ENCODE data around the gene TRIM22.
"Not testable (repeated sequence)": the region's sequence is repeated elsewhere in the genome, so short reads cannot be mapped to it uniquely, and the experiment has no call there.

The TRIM22 gene

DNA sequence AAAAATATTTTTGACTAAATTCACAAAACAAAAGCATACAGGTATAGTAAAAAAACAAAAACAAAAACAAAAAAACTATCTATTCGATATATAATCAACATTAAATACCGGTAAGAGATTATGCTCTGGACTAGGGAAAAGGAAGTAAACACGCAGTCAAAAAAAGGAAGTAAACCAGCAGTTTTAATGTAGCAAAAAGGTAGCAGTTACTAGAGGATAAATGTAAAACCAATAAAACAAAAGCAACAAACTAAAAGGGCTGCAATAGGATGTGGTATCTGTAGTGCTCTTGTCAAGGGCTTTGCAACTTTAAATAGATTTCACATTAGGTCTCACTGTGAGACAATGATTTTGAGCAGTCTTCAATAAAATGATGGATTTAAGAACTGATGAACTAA lies 2.4 kb downstream of the TRIM22 start:
- DNase-seq, result no peak

DNA sequence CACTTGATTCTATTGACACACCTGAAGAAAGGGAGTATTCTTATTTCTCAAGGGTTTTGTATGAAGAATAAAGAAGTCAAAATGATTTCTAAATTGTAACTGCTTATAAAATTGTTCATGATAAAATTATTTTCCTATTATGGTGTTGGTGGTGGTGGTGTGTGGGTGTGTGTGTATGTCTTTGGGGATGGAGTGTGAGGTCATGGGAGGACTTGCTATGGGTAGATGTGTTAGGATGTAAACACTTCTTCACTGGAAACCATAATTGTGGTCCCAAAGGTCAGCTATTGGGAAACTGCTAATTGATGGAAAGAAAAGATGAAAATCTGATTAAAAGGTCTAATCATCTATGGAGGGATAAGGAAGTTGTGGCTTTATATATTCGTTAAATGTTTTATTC lies 5.1 kb downstream of the TRIM22 start:
- no peak for DNase-seq

DNA sequence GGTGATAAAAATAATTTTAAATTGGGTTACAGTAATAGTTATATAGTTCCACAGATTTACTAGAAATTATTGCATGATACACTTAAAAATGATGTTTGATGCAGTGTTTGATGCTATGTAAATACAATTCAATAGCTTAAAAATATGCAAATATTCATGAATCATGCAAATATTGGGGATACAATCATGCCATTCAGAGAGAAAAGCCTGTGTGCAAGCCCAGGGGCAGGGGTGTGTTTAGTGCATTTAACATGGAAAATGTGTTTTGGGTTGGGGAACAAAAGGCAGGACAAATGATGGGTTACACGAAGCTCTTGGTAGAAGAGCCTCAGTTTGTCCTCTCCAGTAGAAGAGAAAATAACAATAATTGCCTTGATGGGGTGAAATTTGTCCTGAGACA lies 6.0 kb downstream of the TRIM22 start:
- DNase-seq, result no peak

DNA sequence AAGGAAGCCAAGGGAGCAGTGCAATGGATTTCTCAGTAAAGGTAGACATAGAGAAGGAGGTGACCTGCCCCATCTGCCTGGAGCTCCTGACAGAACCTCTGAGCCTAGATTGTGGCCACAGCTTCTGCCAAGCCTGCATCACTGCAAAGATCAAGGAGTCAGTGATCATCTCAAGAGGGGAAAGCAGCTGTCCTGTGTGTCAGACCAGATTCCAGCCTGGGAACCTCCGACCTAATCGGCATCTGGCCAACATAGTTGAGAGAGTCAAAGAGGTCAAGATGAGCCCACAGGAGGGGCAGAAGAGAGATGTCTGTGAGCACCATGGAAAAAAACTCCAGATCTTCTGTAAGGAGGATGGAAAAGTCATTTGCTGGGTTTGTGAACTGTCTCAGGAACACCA lies 6.6 kb downstream of the TRIM22 start:
- DNase-seq, result no peak

DNA sequence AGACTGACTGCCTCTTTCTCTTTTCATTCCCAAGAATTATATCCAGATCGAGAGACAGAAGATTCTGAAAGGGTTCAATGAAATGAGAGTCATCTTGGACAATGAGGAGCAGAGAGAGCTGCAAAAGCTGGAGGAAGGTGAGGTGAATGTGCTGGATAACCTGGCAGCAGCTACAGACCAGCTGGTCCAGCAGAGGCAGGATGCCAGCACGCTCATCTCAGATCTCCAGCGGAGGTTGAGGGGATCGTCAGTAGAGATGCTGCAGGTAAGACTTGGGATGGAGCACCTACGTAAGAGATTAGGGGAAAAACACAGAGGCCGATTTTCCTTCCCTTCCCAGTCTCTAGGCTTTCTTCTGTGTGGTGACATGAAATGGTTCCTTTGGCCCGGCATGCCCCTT lies 8.7 kb downstream of the TRIM22 start:
- DNase-seq, result no peak

DNA sequence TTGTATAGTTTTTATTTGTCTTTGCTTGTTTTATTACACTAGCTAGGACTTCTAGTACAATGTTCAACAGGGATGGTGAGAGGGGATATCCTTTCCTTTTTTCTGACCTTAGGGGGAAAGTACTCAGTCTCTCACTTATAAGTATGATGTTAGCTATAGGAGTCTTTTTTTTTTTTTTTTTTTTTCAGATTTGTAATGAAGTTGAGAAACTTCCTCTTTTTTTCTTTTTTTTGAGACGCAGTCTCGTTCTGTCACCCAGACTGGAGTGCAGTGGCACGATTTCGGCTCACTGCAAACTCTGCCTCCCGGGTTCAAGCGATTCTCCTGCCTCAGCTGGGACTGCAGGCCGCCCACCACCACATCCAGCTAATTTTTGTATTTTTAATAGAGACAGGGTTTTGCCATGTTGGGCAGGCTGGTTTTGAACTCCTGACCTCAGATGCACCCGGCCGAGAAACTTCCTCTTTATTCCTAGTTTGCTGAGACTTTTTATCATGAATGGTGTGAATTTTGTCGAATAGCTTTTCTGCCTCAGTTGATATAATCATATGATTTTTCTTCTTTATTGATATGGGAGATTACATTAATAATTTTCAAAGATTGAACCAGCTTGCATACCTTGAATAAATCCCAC lies 10.9 kb downstream of the TRIM22 start:
- no peak for DNase-seq

DNA sequence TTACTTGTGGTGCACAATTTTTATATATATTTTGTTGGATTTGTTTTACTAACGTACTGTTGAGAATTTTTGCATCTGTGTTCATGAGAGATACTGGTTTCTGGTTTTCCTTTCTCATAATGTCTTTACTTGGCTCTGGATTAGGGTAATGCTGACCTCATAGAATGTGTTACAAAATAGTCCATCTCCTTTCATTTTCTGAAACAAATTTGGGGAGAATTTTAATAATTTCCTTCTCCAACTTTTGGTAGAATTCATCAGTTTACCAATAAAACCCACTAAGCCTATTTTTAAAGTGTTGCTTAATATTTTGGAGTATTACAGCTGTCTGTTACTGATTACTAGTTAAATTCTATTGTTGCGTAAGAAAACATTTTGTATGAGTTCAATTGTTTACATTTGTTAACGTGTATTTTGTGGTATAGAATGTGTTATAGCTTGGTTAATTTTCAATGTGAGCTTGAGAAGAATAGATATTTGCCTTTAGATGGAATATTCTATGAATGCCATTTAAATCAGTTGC lies 11.5 kb downstream of the TRIM22 start:
- no peak for DNase-seq

DNA sequence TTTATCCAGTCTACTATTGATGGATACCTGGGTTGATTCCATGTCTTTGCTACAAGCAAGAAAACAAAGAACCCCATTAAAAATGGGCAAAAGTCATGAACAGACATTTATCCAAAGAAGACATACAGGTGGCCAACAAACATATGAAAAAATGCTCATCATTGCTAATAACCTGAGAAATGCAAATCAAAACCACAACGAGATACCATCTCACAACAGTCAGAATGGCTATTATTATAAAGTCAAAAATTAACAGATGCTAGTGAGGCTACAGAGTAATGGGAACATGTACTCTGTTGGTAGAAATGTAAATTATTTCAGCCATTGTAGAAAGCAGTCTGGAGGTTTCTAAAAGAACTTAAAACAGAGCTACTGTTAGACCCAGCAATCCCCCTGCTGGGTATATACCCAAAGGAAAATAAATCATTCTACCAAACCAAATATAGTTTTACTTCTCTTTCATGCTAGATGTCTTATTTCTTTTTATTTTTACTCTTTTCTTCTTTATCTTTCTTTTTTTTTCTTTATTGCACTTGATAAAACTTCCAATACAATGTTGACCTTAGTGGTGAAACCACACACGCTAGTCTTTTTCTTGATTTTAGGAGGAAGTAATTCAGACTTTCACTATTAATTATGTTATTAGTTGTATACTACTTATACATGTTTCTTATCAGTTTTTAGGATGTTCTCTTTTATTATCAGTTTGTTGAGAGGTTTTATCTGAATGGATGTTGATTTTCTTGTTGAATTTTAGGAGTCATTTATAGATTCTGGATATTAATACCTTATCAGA lies 14.3 kb downstream of the TRIM22 start:
- no peak for DNase-seq

DNA sequence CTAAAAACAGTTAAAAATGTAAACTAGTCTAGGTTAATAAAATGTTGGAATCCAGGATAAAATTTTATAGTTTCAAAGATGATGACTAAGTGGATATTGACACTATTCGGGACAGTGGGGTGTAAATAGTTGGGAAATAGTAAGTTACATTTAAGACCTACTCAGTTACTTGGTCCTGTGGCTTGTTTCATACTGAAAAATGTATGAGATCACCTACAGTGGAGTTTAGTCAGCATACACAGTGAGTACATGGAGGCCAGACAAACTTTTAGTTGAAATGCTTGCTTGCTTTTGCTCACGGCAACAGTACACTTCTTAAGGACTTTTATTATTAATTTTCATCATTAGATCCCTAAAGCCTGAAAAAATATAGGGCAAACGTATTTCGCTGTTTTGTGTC lies 16.1 kb downstream of the TRIM22 start:
- DNase-seq, result no peak

DNA sequence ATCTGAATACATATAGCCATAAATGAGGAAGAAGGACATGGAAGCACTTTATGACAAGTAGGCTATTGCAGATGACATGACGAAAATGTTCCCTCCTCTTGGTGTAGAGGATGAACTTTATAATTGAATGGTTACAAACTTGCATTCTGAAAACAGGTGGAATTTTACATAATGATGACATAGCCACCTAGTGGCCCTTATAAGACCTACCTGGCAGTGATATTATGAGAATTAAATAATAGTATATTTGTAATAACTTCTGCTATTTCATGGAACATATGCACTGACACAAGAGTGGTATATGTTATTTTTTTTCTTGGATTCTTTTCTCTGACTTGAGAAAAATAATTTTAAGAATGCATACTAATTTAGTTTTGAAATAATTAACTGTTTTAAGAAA lies 22.9 kb downstream of the TRIM22 start:
- DNase-seq, result no peak

DNA sequence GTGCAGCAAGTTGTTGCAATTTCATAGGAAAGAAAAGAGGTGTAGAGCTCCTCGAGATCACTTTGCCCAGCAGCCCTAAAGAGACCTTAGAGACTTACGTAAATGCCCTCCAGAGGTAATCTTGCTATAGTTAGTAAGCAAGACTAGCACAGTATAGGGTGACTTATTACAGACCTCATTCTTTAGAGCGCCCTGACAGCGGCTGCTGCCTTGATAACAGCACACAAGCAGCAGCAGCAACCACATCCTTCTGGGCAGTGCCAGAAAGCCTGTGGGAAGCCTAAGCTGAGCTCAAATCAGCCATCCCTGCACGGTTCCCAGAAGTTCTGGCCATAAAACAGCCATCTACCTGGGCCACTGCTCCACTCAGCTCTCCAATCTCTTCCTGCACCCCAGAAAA lies 24.1 kb downstream of the TRIM22 start:
- DNase-seq, result no peak

DNA sequence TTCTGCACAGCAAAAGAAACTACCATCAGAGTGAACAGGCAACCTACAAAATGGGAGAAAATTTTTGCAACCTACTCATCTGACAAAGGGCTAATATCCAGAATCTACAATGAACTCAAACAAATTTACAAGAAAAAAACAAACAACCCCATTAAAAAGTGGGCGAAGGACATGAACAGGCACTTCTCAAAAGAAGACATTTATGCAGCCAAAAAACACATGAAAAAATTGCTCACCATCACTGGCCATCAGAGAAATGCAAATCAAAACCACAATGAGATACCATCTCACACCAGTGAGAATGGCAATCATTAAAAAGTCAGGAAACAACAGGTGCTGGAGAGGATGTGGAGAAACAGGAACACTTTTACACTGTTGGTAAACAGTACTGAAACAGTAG lies 26.9 kb downstream of the TRIM22 start:
- not testable (repeated sequence) for DNase-seq

DNA sequence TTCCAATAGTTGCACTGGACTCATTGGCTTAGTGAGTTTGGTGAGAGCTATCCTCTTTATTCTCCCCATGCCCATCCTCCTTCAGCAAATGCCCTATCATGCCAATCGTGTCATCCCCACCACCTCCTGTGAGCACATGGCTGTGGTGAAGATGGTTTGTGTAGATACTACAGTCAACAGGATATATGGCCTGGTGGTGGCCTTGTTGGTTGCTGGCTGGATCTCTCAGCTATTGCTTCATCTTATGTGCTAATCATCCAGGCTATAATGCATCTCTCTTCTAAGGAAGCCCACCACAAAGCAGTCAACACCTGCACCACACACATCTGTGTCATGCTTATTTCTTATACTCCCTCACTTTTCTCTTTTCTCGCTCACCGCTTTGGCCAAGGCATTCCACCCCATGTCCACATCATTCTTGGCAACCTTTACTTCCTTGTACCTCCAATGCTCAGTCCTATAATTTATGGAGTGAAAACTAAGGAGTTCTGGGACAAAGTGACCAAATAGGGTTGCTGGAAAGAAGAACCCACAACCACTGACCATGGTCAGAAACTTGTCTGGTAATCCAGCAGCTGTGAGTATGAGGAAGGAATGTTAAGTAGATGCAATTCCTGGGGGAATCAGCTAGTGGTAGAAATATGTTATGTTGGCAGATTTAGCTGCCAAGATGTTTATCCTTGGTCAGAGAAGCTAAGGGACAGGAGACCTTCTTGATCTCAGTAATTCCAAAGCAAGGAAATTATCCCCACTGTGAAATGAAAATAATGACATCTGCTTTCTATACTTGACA lies 30.3 kb downstream of the TRIM22 start:
- DNase-seq, result no peak

DNA sequence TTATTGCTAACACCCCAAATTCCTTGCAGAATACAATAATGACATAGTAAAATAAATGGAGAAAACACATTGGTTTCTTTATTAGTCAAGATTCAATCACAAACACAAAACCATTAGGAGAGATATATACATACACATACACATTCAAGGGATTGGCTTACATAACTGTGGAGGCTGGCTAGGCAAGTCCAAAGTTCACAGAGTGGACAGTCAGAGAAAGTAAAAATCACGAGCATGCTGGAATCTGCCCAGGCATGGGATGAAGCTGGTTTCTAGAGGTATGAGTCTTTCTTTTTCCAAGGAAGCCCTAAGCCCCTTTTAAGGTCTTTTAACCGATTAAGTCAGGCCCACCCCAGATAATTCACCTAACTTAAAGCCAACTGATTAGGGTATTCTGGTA lies 33.0 kb downstream of the TRIM22 start:
- DNase-seq, result no peak

DNA sequence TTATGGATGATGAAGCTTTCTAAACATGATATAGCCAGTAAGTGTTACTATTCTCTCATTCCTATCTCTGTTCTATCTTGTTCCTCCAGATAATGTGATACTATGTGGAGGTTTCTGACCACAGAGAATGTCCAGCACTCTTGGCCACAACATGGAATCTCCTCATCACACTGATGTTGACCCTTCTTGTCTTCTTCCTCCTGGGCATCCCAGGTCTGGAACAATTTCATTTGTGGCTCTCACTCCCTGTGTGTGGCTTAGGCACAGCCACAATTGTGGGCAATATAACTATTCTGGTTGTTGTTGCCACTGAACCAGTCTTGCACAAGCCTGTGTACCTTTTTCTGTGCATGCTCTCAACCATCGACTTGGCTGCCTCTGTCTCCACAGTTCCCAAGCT lies 36.8 kb downstream of the TRIM22 start:
- no peak for DNase-seq

DNA sequence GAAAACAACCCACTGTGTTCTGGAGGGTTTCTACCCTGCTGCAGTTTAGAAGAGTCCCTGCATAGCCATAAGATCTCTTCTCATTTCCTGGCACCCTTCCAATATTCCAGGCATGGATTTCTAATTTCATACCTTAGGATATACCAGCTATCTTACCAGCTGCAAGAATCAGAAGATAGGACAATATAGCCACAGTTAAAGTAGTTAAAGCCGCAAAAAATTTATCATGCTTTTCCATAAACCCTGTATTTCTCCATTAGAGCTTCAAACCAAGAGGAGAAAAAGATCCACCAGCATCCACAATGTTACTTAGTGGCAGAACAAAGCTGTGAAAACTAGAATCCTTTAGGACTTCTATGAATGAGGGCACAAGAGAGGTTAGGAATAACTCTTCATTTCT lies 38.1 kb downstream of the TRIM22 start:
- DNase-seq, result no peak

DNA sequence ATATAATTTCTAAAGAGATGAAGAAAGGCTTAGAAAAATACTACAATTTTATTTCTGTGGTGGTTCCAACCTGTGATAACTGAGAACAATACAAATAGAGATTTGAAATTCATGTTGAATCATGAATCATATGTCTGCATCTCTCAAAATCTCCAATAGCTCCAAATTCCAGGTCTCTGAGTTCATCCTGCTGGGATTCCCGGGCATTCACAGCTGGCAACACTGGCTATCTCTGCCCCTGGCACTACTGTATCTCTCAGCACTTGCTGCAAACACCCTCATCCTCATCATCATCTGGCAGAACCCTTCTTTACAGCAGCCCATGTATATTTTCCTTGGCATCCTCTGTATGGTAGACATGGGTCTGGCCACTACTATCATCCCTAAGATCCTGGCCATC lies 46.8 kb downstream of the TRIM22 start, which contains the start of gene OR56B1:
Gene OR56B1 (plus strand): TSS at position 53 of the 400 bp plus-strand sequence. CDS start 69 bp downstream, at position 122.
- DNase-seq, result no peak

DNA sequence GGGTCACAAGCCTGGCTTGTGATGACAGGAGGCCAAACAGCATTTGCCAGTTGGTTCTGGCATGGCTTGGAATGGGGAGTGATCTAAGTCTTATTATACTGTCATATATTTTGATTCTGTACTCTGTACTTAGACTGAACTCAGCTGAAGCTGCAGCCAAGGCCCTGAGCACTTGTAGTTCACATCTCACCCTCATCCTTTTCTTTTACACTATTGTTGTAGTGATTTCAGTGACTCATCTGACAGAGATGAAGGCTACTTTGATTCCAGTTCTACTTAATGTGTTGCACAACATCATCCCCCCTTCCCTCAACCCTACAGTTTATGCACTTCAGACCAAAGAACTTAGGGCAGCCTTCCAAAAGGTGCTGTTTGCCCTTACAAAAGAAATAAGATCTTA lies 47.5 kb downstream of the TRIM22 start:
- no peak for DNase-seq

DNA sequence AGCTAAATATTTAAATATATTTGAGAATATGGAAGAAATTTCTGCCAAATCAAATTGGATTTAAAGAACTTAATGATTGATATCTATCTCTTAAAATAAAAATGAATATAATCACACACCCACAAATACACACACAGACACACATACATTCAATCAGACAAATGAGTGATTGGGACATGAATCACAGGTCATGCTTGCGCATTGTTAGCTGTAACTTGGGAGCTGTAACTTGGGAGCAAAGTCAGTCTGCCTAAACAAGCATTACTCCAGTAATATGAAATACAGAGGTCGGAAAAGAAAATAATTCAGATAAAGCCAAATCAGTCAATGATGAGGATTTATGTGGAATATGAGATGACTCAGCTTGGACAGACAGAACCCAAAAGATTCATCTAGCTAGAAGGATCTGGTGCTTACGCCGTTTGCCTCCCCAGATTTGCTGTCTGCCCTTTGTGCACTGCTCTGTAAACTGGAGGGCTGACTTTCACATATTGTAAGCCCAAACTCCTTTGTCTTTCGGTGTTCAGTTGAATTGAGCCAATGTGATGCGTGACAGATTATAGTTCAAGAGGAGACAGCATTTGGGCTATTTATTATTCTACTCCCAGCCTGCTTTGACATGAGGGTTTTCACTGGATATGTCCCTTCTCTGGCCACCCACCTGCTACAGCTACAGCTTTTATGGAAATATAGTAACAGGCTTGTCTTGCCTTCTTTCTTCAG lies 48.2 kb downstream of the TRIM22 start:
- no peak for DNase-seq

DNA sequence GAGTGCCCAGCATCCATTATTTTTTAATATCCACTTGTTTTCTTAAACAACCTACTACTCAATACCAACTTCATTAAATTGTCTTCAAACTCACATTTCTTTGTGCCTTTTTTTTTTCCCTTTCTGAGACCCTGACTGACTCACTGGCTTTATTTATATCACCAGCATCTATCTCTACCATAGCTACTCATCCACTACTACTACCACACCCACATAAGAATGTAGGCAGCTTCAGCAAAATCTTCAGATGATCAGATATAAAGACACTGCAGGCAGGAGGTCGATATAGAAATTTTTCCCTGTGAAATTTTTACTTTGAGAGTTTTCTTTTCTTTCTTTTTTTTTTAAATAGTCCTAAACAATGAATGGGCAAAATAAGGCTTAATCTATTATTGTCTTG lies 48.8 kb downstream of the TRIM22 start:
- DNase-seq, result no peak

DNA sequence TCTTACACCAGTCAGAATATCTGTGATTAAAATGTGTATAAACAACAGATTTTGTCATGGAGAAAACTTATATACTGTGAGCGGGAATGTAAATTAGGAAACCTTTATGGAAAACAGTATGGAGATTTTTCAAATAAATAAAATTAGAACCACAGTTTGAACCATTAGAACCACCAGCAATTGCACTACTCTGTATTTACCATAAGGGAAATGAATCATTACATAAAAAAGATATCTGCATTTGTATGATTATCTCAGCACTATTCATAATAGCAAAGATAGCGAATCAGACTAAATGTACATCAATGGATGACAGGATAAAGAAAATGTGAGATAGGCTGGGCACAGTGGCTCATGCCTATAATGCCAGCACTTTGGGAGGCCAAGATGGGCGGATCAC lies 57.0 kb downstream of the TRIM22 start:
- DNase-seq, result no peak

DNA sequence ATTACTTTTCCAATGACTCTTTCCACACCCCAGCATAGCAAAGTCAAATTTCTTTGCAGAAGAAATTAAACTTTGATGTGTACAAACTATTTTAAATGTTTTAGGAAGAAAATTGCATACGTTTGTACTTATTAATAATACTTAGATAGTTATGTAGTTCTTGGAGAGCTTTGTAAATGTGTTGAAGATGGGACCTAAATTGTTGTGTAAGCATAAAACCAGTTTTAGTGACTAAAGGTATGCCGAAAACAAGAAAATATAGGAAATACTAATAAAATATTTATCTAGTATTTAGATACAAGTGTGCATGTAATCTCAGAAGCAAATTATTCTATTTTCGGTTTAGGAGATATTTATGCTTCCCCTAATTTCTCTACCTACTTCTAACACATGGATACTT lies 60.2 kb downstream of the TRIM22 start:
- DNase-seq, result no peak

DNA sequence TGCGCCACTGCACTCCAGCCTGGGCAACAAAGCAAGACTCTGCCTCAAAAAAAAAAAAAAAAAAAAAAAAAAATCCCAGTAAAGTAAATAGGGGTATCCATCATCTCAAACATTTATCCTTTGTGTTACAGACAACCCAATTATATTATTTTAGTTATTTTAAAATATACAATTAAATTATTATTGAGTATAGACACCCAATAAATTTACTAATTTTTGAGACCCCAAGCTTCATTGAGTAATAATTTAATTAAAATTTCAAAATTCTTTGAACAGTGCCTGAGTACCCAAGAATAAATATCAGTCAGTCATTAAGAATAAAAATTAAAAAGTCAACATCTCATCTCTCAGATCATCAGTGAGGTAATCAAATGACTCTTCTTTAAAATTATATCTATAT lies 64.4 kb downstream of the TRIM22 start, which contains the start of gene OR52N4:
Gene OR52N4 (plus strand): TSS at position 301 of the 400 bp plus-strand sequence. CDS start 498 bp downstream, outside the sequence.
- DNase-seq, result no peak

Measured in activated naive CD4-positive, alpha-beta T cell treated with Interleukin-2 at 50 U/mL for 16 hours (primary cell).